HG03565 (cell line): ENCODE results near the gene RYR3.
"Not testable (repeated sequence)": the region's sequence is repeated elsewhere in the genome, so short reads cannot be mapped to it uniquely, and the experiment has no call there.

Experiments
- ATAC-seq: cut with Tn5 transposase; IDR thresholded peaks from one replicate; pipeline ENCODE4 v1.9.1; 2021; ENCODE audit warnings: mild to moderate bottlenecking, moderate library complexity; ENCODE audit not compliant: unreplicated experiment

RYR3 gene

DNA sequence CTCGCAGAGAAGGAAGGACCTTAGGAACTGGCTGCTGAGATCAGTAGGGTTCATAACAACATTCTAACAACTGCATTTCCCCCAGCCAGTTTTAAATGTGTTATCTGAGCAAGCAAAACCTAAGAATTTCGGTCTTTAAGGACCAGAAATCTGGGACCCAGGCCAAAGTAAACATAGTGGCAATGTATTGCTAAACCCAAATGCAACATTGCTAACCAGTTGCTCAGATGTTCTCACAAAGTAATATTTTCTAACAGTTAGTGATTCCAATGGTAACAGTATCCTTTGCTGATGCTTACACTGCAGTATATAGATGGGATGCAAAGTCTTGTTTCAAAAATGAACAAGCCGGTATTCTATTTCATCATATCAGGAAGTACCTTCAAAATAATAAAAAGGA lies 254.3 kb downstream of the RYR3 start:
- no peak for ATAC-seq

DNA sequence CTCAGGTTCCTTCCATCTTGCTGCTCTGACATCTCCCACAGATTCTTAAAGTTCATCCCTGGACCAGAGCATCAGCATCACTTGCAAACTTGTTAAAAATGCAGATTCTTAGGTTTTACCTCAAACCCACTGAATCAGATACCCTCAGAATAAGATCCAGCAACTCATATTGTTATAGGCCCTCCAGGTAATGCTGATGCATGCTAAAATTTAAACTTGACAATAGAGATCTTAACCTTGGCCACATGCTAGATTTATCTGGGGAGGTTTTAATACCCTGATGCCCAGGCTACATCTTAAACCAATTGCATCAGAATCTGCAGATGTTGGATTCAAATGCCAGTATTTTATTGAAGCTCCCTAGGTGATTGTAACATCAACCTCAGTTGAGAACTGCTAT lies 256.9 kb downstream of the RYR3 start:
- ATAC-seq: no peak

DNA sequence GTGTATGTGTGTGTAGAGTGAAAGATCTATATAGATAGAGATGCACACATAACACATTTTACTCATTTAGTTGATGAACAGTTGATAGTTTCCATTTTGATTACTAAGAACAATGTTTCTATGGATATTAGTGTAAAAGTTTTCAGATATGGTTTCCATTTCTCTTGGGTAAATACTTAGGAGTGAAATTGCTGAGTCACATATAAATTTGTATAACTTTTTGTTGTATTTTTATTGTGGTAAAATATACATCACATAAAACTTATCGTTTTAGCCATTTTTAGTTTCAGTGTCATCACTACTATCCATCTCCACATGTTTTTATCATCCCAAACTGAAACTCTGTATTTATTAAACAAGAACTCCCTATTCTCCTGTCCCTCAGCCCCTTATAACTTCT lies 258.3 kb downstream of the RYR3 start:
- ATAC-seq: no peak

DNA sequence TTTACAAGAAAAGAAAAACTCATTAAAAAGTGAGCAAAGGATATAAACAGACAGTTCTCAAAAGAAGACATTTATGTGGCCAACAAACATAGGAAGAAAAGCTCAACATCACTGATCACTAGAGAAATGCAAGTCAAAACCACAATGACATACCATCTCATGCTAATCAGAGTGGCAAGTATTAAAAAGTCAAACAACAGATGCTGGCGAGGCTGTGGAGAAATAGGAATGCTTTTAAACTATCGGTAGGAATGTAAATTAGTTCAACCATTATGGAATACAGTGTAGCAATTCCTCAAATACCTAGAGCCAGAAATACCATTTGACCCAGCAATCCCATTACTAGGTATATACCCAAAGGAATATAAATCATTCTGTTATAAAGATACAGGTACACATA lies 267.1 kb downstream of the RYR3 start:
- not testable (repeated sequence) for ATAC-seq

DNA sequence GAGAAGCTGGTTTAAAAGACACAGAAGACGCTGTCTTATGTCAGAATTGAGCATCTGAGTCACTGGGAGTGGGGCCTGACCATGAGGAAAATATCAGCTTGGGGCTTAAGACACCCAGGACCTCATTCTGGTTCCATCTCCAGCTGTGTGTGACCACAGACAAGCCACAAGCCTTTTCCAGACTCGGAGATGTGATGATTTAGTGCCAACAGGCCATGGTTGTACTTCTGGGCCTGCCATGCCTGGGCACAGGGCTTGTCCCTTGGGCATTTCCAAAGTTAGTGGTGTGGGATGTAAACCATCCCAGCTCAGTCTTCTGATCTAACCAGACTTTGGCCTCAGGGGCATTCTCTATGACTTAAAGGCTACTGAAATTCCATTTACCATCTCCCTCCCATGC lies 269.8 kb downstream of the RYR3 start:
- ATAC-seq: no peak

DNA sequence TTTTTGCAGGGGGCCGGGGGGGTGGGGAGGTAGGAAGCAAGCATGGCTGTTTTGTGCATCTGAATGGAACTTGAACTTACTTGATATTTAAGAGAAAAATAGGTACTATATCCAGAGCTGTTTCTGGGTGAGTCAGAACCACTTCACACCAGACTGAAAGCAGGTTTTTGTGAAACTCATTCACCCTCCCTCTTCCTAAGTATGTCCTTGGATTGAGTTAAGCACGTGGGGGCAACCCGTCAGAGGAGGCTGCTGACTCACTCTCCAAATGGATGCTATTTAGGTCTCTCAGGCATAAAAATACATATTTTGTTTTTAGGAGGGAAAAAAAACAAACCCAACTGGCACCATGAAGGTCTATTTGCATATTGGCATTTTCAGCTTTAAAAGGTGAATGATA lies 270.3 kb downstream of the RYR3 start:
- ATAC-seq: no peak

DNA sequence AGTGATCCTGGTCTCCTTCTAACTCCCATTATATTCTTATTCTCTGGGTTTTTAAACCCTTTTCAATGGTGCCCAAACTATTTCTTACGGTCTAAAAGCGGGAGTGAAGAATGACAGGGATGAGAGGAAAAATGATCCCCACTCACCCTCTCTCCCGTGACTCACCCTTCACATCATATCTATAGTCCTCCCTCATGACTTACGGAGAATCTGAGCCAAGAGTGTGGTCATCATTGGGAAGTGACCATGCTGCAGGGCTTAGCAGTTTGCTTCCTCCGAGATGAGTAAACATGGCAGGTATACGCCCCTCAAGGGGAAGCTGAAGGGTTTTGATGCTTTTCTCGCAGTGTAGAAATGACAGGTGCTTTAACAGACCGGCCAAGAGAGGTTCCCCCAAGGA lies 274.0 kb downstream of the RYR3 start:
- no peak for ATAC-seq

DNA sequence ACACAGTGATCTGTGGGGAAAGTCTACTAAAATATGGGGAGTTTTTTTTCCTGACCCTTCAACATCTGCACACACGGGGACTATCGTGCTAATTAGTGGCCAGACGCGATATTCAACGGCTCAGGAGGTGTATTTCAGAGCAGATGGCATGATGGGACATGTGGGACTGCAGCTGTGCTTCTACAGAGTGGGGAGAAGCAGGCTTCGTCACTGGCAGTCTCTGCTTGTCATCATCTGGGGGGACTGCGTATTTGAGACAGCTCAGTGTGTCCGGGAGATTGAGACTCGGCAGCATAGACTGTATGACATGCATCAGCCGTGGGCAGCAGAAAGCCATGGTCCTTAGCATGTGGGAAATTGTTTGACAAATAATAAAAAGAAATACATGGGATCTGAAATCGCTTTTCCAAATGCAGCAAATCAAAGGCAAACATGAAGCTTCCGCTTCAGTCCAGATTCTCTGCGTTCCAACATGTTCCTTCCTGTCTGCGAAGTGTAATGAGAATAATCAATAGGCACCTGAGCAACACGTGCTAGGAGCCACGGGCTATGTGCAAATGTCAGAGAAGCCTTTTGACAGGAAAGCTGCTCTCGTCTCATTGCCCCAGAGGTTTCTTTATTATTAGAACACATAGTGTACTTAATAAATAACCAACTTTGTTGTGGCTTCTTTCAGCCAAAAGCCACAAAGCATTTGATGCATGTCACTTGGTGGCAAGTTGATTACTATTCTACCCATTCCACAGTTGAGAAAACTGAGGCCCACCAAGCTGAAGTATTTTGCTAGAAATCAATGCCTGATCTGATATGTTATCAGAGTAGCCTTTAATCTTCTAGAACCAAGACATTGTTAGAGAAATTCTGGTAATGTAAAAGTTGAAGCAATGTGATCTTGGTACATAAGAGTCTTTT lies 276.3 kb downstream of the RYR3 start:
- no peak for ATAC-seq

DNA sequence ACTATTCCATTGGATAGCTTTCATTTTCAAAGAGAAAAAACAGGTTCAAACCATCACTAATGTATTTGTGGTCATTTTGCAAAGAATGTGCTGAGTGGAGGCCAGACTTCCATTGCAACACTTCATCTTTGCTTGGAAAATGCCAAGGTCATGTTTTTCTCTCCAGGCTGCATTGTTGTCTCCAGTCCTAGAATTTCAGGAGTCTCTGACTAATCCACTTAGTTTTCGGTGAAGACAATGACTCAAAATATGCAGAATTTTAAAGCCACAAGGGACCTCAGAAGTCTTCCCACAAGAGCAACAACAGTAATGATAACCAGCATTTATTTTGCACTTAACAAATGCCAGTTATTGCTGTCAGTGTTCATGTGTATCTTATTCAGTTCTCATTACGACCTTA lies 277.0 kb downstream of the RYR3 start:
- no peak for ATAC-seq

DNA sequence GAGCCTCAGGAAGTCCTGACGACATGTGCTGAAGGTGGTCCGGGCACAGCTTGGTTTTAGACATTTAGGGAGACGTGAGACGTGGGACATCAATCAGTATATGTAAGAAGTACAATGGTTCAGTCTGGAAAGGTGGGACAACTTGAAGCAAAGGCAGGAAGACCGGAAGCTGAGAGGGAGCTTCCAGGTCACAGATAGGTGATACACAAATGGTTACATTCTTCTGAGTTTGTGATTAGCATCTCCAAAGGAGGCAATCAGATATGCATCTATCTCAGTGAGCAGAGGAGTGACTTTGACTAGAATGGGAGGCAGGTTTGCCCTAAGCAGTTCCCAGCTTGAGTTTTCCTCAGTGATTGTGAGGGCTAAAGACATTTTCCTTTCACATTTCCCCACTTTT lies 282.1 kb downstream of the RYR3 start:
- no peak for ATAC-seq

DNA sequence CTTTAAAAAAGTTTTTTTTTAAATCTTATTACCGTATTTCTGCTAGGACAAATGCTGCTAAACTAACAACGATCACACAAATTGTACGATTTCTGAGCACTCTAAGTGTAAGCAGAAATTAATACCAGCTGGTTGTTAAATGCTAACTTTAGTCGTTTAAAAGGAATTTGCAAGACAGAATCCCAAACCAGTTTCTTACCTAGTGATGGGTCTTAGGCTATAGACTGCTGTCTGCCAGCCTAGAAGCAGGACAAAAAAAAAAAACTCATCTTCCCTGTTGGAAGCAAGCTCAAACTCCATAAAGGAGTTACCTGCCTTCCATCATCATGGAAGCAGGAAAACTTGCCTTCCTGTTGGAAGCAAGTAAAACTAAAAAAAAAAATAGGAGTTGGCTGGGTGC lies 287.6 kb downstream of the RYR3 start:
- ATAC-seq: not testable (repeated sequence)

DNA sequence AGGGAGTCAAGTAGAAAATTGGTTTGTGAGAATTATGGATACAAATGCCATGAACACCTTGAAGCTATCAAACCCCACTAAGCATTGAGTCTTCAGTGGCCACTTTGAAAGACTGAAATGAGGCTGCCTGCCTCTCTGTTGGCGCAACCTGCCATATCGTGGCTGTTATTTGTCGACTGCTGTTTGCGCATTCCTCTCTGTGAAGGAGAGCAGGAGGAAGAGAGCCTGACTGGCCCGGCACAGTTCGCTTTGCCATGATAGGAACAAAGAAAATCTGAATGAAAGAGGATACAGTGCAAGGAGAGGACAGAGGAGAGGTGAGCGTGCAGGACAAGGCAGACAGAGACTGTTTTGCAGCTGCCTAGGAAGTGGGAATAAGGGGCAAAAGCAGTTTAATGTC lies 289.4 kb downstream of the RYR3 start:
- no peak for ATAC-seq

DNA sequence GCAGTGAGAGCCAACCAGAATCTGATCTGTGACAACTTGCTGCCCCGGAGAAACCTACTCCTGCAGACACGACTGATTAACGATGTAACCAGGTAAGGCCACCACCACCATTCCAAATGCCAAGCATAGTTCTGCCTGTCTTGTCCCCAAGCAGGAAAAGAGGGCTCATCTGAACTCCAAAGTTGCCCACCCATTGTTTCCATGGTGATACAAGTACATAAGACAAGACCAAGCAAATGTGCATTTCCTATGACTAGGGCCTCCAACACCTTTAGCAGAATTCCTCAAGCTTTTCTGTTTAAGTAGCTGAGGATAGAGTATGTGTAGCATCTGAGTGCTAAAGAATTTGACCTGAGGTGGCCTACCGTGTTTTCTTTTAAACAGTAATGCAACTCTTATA lies 290.7 kb downstream of the RYR3 start:
- no peak for ATAC-seq

DNA sequence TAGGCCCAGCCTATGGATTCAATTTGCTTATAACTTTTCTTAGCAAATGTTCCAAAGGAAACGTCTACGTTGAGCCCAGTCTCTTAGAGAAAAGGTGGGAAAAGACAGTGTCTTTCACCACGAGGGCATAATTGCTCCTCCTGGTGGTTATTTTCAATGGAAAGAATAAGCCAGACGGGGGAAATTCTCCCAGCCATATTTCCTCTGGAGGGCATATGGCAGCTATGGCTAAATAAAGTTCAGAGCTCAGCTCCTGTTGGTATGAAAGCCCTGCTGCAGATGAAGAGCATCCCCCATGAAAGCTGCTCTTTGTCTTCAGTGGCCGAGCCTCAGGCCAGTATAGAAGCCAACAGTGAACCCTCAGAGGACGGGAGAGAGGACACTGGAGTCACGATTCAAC lies 297.9 kb downstream of the RYR3 start:
- ATAC-seq: no peak

DNA sequence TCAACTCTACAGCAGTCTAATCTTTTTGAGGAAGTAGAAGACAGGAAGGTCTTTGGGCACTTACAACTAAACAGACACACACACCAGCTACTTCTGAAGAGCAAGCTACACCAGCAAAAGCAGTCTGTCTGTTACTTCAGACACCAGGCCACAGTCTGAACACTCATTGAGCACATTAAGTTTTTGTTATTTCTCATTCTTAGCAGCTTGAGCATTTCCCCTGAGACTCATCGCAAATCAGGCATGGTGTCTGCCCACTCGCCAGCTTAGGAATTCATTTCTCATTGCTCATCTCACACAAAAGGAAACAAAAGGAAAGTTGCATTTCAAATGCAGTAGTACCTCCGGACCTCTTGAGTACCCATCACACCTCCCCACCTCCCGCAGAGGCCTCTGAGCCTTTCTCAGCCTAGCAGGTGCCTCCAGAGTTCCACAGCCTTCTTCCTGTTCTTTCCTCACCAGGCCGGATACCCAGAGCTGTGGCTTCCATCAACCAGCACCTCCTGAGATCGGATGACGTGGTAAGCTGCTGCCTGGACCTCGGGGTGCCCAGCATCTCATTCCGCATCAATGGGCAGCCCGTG lies 302.0 kb downstream of the RYR3 start:
- ATAC-seq: no peak

DNA sequence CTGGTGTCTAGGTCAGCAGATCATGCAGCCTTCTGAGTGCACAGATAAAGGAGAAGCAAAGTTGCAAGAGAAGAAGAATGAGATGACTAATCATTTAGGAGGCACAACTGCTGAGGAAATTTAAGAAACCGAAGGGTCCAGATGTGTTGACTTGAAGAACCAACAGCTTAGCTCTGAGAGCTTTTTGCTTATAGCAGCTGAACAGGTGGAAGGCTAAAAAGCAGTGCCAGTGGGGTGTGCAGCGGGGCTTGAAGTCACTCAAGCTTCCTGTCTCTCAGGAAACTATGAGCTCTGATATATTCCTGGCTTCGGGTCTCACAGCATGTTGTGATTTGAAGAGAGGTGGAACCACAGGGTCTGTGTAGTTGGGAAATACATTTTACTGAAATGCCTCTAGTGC lies 305.7 kb downstream of the RYR3 start:
- no peak for ATAC-seq

DNA sequence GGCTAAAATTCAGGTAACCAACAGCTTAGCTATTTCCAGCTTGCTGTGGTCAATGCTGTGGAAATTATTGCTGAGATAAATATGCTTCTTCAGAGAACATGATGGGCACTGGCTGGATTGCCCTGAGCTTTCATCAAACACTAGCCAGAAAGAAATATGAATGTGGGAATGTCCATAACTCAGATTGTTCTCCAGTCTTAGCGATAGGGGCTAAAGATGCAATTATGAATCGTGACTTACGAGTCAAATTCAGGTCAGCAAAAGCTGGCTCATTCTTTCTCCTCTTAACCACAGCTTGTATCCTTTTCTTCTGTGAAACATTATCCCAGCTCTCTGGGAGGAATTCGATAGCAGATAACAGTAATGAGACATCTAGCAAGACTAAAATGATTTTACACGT lies 307.6 kb downstream of the RYR3 start:
- no peak for ATAC-seq

DNA sequence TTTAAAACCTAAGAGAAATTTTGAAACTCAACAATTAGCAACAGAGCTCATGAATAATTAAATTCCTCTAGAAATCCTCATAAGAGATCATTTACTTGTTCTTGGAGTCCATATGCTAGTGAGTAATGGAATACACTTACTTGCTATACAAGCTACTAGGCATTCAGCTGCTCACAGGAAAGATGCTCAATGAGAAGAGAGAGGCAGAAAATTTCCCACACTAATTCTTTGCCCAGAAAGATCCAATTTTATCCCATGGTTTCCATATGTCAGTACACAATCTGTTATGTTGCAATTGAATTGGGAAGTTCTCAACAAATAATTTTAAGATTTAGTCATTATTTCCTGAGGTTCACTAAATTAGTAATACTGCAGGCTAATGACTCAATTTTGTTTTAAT lies 310.4 kb downstream of the RYR3 start:
- ATAC-seq: no peak

DNA sequence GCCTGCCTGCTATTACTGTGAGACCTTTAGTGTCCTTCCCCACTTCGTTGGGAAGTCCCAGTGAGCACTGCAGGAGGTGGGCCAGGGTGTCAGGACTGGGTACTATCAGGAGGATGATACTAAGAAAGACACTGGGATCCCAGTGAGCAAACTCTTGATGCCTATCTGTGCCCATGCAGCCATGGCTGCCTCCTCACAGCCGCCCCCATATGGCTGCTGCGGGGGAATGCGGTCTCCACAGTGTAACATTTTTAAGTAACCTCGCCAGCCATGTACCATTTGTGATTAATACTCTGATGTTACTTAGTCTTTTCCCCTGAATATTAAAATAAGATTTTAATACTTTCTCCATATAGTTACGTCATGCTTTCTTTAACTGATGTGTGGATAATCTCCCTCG lies 312.2 kb downstream of the RYR3 start:
- no peak for ATAC-seq

DNA sequence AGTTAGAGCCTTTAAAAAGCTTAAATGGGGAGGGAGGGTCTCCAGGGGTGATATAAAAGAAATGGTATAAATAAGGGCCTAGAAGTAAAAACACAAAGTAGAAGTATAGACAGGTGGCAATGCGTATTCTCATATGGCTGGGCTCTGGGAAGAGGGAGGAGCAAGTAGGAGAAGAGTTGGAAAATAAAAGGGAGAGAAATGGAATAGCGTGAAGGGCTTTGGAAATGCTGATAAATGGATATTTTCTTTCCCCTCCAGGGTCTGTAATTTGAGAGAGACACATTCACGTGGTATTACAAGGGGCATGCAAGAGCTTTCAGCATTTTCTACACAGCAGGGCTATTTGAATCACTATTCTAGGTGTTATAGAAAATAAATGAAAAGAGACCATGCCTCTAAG lies 313.7 kb downstream of the RYR3 start:
- ATAC-seq: no peak

DNA sequence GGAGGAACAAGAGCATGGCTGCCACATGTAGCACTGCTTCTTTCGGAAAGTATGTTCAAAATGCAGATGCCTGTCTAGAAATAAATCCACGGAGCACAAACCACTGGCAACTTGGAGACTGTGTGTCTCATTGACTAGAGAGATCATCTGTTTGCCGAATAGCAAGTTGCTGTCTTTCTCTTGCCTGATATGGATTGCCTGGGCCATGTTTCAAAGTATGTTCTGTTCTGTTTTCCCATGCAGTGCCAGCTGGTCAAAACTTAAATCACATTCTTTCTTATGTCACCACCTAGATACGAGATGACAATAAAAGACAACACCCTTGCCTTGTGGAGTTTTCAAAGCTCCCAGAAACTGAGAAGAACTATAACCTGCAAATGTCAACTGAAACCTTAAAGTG lies 318.9 kb downstream of the RYR3 start:
- ATAC-seq: no peak

DNA sequence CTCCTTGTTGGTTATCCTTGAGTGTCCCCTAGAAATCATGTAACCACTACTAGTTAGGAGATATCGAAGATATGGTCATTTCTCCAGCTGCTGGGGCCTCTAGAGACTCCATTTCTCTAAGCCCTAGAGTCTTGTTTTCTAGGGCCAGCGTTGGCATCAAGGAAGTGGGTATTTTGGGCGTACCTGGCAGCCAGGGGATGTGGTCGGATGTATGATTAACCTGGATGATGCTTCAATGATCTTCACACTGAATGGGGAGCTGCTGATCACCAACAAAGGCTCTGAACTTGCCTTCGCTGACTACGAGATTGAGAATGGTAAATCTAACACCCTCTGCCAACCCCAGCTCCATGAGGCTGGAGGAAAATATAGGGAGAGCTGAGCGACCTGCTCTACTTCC lies 325.5 kb downstream of the RYR3 start:
- no peak for ATAC-seq

DNA sequence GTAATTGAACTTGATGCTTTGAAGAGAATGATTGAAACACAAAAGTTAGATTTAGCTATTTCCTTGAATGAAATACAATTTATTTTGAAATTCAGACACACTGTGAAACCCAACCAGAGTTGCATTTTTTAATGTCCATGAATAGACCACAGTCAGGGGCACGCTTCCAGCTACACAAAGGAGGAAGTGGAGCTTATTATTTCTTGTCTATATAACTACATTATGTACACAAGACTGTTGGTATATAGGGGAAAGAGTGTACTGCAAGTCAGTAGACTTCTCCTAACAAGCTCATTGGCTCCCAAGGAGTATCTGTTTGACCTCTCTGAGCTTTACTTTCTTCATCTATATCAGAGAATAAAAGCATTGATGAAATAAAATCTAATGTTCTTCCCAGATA lies 326.2 kb downstream of the RYR3 start:
- ATAC-seq: no peak
